NCI-H1092 treated with DMSO at 0.1 percent for 48 hours (cell line): ENCODE results near the gene DDX54.
A peak's percentile ranks its signal among the peaks of the same experiment; 100 is the strongest.

Experiments
- DNase-seq: peaks from one replicate; lab custom pipeline; 2025; lab: John Stamatoyannopoulos, UW

The DDX54 gene

GRCh38 chr12:113162102-113163029, 22.9 kb downstream of the DDX54 start:
- no peak for DNase-seq

- no peak for DNase-seq
Observed at GRCh38 chr12:113161415-113162016, 23.8 kb downstream of the DDX54 start.

- DNase-seq = no peak
Observed at GRCh38 chr12:113159937-113160336, 25.3 kb downstream of the DDX54 start.

- no peak for DNase-seq
Observed at GRCh38 chr12:113158439-113159203, 26.7 kb downstream of the DDX54 start.

GRCh38 chr12:113157218-113157859, 27.9 kb downstream of the DDX54 start:
- no peak for DNase-seq

- DNase-seq = no peak
Observed at GRCh38 chr12:113155646-113156045, 29.6 kb downstream of the DDX54 start.

GRCh38 chr12:113155060-113155459, 30.2 kb downstream of the DDX54 start:
- DNase-seq = no peak

- peak; percentile 23 for DNase-seq
Observed at GRCh38 chr12:113154351-113154973, 30.8 kb downstream of the DDX54 start.

- DNase-seq = peak; percentile 73
Observed at GRCh38 chr12:113152835-113153814, 32.2 kb downstream of the DDX54 start.

- DNase-seq = no peak
Observed at GRCh38 chr12:113152196-113152834, 33.0 kb downstream of the DDX54 start.

GRCh38 chr12:113151655-113152054, 33.6 kb downstream of the DDX54 start:
- no peak for DNase-seq

- DNase-seq = peak; percentile 19
Observed at GRCh38 chr12:113149361-113150150, 35.7 kb downstream of the DDX54 start, which contains the start of gene CFAP73. Gene CFAP73, plus strand, starts transcription at chr12:113149724. Its CDS starts 134 bp downstream, at chr12:113149858.

GRCh38 chr12:113146999-113147398, 38.3 kb downstream of the DDX54 start:
- DNase-seq = no peak

GRCh38 chr12:113145720-113146551, 39.3 kb downstream of the DDX54 start:
- no peak for DNase-seq

GRCh38 chr12:113144806-113145205, 40.5 kb downstream of the DDX54 start:
- DNase-seq = no peak

- DNase-seq = no peak
Observed at GRCh38 chr12:113143959-113144358, 41.3 kb downstream of the DDX54 start.

GRCh38 chr12:113142886-113143332, 42.4 kb downstream of the DDX54 start:
- DNase-seq = no peak
